CD14-positive monocyte (primary cell): ENCODE data around the gene PATJ. TPM values are rescaled to one million over a fixed set of nuclear protein-coding genes. Genes with fewer than 3 reads are reported as not detected.

Experiments used
- DNase-seq, 3 donors: peaks; one replicate each; pipeline ENCODE4 v3.0.0-alpha.2; 2011 to 2022
- H2AFZ ChIP-seq: 2 replicates; pipeline ENCODE4 v1.6.0; 2012; ENCODE audit warnings: mild to moderate bottlenecking, low read depth, low read length, inconsistent platforms; ENCODE audit not compliant: insufficient read depth, poor library complexity, severe bottlenecking
- H3K27ac ChIP-seq, 2 donors: 1 replicate in 1 of 2; 2 replicates in 1 of 2; pipeline ENCODE4 v1.5.1; 2012 to 2013; ENCODE audit warnings: low read length in 2 of 2, control low read depth in 1 of 2, inconsistent platforms in 1 of 2, low read depth in 1 of 2, mild to moderate bottlenecking in 1 of 2
- H3K27me3 ChIP-seq, 2 donors: one replicate each; pipeline versions ENCODE4 v1.6.0 to v1.6.1; 2011 to 2013; ENCODE audit warnings: low read length in 2 of 2; ENCODE audit not compliant: control insufficient read depth in 2 of 2, insufficient read depth in 2 of 2
- H3K36me3 ChIP-seq, 2 donors: replicated peaks in 1 of 2; 1 replicate in 1 of 2; 2 replicates in 1 of 2; pipeline versions ENCODE4 v1.5.1 to v1.6.1; 2012 to 2013; ENCODE audit warnings: low read length in 2 of 2, control low read depth in 1 of 2, inconsistent platforms in 1 of 2, mild to moderate bottlenecking in 1 of 2; ENCODE audit not compliant: insufficient read depth in 2 of 2, control insufficient read depth in 1 of 2
- H3K4me1 ChIP-seq, 2 donors: 1 replicate in 1 of 2; 2 replicates in 1 of 2; pipeline versions ENCODE4 v1.5.1 to v1.6.1; 2012 to 2013; ENCODE audit warnings: low read length in 2 of 2, control low read depth in 1 of 2, inconsistent platforms in 1 of 2, mild to moderate bottlenecking in 1 of 2, moderate library complexity in 1 of 2; ENCODE audit not compliant: insufficient read depth in 2 of 2, control insufficient read depth in 1 of 2
- H3K4me2 ChIP-seq: replicated peaks from 2 replicates; pipeline ENCODE3; 2012; ENCODE audit warnings: low read length, moderate library complexity, mild to moderate bottlenecking; ENCODE audit not compliant: poor library complexity, severe bottlenecking; ENCODE audit errors: extremely low read depth
- H3K4me3 ChIP-seq, 3 experiments: fragments of 200-600 bp in 1 of 3; sonication (generic) in 1 of 3; replicated peaks in 1 of 3; 1 replicate in 2 of 3; 2 replicates in 1 of 3; pipeline ENCODE4 v1.5.1; 2011 to 2013; ENCODE audit warnings: low read length in 3 of 3, mild to moderate bottlenecking in 3 of 3, control low read depth in 2 of 3, low read depth in 2 of 3, inconsistent platforms in 1 of 3, moderate library complexity in 1 of 3
- H3K79me2 ChIP-seq: 2 replicates; pipeline ENCODE4 v1.6.0; 2012; ENCODE audit warnings: mild to moderate bottlenecking, control low read depth, inconsistent platforms, low read length, moderate library complexity; ENCODE audit not compliant: insufficient read depth
- H3K9ac ChIP-seq: 2 replicates; pipeline ENCODE4 v1.6.0; 2017; ENCODE audit warnings: low read length, mild to moderate bottlenecking; ENCODE audit not compliant: insufficient read depth, poor library complexity, severe bottlenecking
- H3K9me3 ChIP-seq, 2 donors: replicated peaks in 1 of 2; 1 replicate in 1 of 2; 2 replicates in 1 of 2; pipeline versions ENCODE4 v1.5.1 to v1.6.1; 2012 to 2013; ENCODE audit warnings: low read length in 2 of 2, control low read depth in 1 of 2; ENCODE audit not compliant: control insufficient read depth in 1 of 2, insufficient read depth in 1 of 2
- H4K20me1 ChIP-seq: 2 replicates; pipeline ENCODE4 v1.6.0; 2012; ENCODE audit warnings: mild to moderate bottlenecking, low read length, control low read depth, moderate library complexity; ENCODE audit not compliant: insufficient read depth
- H3K27ac Mint-ChIP-seq, 7 donors: one replicate each; pipeline ENCODE4 v1.8.0; 2020; ENCODE audit warnings: mild to moderate bottlenecking in 7 of 7, mixed read lengths in 7 of 7, moderate library complexity in 6 of 7, inconsistent platforms in 2 of 7
- H3K27me3 Mint-ChIP-seq, 3 donors: one replicate each; pipeline ENCODE4 v1.8.0; 2021 to 2022; ENCODE audit warnings: low read depth in 3 of 3, mild to moderate bottlenecking in 3 of 3, mixed read lengths in 3 of 3, moderate library complexity in 3 of 3, inconsistent platforms in 1 of 3
- H3K36me3 Mint-ChIP-seq, 2 donors: one replicate each; pipeline ENCODE4 v1.8.0; 2020; ENCODE audit warnings: mixed read lengths in 2 of 2, inconsistent platforms in 1 of 2, mild to moderate bottlenecking in 1 of 2
- H3K4me1 Mint-ChIP-seq: one replicate; pipeline ENCODE4 v1.8.0; 2020; ENCODE audit warnings: mild to moderate bottlenecking, mixed read lengths
- H3K4me3 Mint-ChIP-seq, 2 donors: one replicate each; pipeline ENCODE4 v1.8.0; 2020; ENCODE audit warnings: mild to moderate bottlenecking in 2 of 2, mixed read lengths in 2 of 2, moderate library complexity in 1 of 2
- H3K9me3 Mint-ChIP-seq, 7 donors: one replicate each; pipeline ENCODE4 v1.8.0; 2020 to 2022; ENCODE audit warnings: mixed read lengths in 7 of 7, mild to moderate bottlenecking in 6 of 7, moderate library complexity in 6 of 7, inconsistent platforms in 2 of 7
- WGBS: methylation state at CpG from one replicate; pipeline ENCODE4 v1.1.5; 2013; ENCODE audit warnings: missing lambda C conversion rate; ENCODE audit not compliant: insufficient coverage; 5-methylcytosine and 5-hydroxymethylcytosine counted together
- intact Hi-C, 2 donors: fragments of 100-400 bp; cut with micrococcal nuclease; formaldehyde crosslinking; loops; one replicate each; pipeline versions ENCODE4 v1.15.0 to v1.15.1; 2023
- polyA plus RNA-seq, 3 donors: library from polyadenylated mRNA; depleted of rRNA in 1 of 3; unstranded in 2 of 3; stranded (reverse) in 1 of 3; fragments of 300-500 nt in 2 of 3; fragments of >200 nt in 1 of 3; fragmentation: Illumina TruSeq in 2 of 3; gene quantifications; 1 replicate in 2 of 3; 2 replicates in 1 of 3; pipeline ENCODE4 v1.2.3, GENCODE V29; 2012 to 2021
- TF ChIP-seq, protein P1 (sequence below): fragments of 200-600 bp; IDR thresholded peaks from one replicate; pipeline ENCODE4 v1.8.0; 2022; ENCODE audit warnings: antibody characterized with exemption, mild to moderate bottlenecking

The PATJ gene
- polyA plus RNA-seq, 3 donors: 0.01 to 0.23 TPM; not detected in 1

DNA sequence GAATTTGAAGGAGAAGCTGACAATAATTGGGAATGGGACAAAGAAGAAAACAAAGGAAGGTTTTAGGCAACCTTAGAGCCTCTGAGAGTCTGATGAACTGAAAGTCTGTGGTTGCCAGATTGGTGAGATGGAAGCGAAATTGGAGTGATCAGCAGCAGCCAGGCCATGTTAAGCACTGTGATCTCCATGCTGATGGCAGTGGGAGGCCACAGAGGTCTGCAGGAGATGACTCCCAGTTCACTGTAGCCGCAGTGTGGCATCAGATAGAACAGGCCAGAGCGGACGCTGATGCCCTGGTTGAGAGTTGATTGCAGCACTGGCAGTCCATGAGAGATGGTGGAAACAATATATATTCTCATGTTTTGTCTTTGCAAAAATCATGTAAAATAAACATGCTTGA, 314.9 kb downstream of the PATJ start:
- Mint-ChIP-seq H3K27ac (no peak overlapping the region), H3K4me3 (no peak overlapping the region), H3K36me3 (no peaks in the 10 kb centered on the region), H3K27me3 (peaks cover 0 to 3% (median 2%) of the 10 kb centered on the region in 3 donors), H3K4me1 (no peaks in the 10 kb centered on the region), H3K9me3 (peaks cover 0 to 2% (median 0%) of the 10 kb centered on the region in 7 donors)
- no peak for DNase-seq
- Histone ChIP-seq H4K20me1 (no peaks in the 10 kb centered on the region), H3K27ac (no peak overlapping the region), H3K4me3 (no peak overlapping the region), H3K9ac (no peak overlapping the region), H3K36me3 (no peaks in the 10 kb centered on the region), H3K4me1 (no peaks in the 10 kb centered on the region), H3K27me3 (no peaks in the 10 kb centered on the region), H3K9me3 (no peaks in the 10 kb centered on the region), H3K79me2 (no peaks in the 10 kb centered on the region), H3K4me2 (no peak overlapping the region), H2AFZ (no peak overlapping the region)
- intact Hi-C loops: no loop called here
- WGBS: 93% methylated on average over 2 of the region's 4 CpGs
- TF ChIP-seq, protein P1, sequence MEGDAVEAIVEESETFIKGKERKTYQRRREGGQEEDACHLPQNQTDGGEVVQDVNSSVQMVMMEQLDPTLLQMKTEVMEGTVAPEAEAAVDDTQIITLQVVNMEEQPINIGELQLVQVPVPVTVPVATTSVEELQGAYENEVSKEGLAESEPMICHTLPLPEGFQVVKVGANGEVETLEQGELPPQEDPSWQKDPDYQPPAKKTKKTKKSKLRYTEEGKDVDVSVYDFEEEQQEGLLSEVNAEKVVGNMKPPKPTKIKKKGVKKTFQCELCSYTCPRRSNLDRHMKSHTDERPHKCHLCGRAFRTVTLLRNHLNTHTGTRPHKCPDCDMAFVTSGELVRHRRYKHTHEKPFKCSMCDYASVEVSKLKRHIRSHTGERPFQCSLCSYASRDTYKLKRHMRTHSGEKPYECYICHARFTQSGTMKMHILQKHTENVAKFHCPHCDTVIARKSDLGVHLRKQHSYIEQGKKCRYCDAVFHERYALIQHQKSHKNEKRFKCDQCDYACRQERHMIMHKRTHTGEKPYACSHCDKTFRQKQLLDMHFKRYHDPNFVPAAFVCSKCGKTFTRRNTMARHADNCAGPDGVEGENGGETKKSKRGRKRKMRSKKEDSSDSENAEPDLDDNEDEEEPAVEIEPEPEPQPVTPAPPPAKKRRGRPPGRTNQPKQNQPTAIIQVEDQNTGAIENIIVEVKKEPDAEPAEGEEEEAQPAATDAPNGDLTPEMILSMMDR: no peak

DNA sequence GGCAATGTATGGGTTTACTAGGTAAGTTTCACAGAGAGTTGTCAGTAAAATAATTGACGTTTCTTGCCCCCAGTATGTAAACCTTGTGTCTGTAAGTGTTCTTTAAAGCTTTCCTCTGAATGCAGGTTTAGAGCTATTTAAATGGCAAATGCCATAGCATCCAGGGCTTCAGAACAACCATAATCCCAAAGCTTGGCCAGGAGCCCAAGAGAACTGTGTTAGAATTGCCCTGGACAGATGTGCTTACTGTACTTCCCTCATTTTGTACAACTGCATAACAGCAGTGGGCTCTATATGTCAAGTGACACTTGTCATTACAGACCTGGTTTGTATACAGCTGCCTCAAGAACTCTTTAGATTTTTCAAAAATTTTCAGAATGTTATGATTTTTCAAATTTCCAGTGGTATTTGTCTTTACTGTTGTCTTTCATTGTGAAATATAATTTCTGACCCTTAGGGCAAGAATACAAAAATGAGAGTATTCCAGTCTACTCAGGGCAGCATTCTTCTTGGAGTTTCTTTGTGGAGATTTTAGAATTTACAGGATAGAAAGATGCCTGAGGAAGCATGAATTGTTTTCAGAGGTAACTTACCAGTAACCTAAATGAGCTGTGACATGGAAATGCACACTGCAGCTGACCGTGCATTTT, 315.5 kb downstream of the PATJ start:
- intact Hi-C loops: no loop called here
- TF ChIP-seq, protein P1: no peak
- H3K27ac ChIP-seq: no peak overlapping the region
- peaks cover 0 to 2% (median 0%) of the 10 kb centered on the region in 7 donors for H3K9me3 Mint-ChIP-seq
- H3K9ac ChIP-seq: no peak overlapping the region
- H3K27ac Mint-ChIP-seq: no peak overlapping the region
- no peak for DNase-seq
- H3K9me3 ChIP-seq: no peaks in the 10 kb centered on the region
- H3K79me2 ChIP-seq: no peaks in the 10 kb centered on the region
- no peaks in the 10 kb centered on the region for H3K36me3 Mint-ChIP-seq
- no peaks in the 10 kb centered on the region for H3K36me3 ChIP-seq
- WGBS: no CpG with 5 or more reads among the region's 2 CpGs
- H4K20me1 ChIP-seq: no peaks in the 10 kb centered on the region
- no peak overlapping the region for H3K4me2 ChIP-seq
- no peak overlapping the region for H3K4me3 ChIP-seq
- no peaks in the 10 kb centered on the region for H3K4me1 Mint-ChIP-seq
- peaks cover 0 to 2% (median 2%) of the 10 kb centered on the region in 3 donors for H3K27me3 Mint-ChIP-seq
- no peaks in the 10 kb centered on the region for H3K27me3 ChIP-seq
- H3K4me1 ChIP-seq: no peaks in the 10 kb centered on the region
- H2AFZ ChIP-seq: no peak overlapping the region
- no peak overlapping the region for H3K4me3 Mint-ChIP-seq
